Measurements from ENCODE around the gene SPATS2L.

GRCh38 chr2:200317975-200318374, 11.5 kb downstream of the SPATS2L start:
- TF ChIP-seq CTCF (conservative IDR thresholded peaks at IDR 0.05 in 1 of 2, IDR thresholded peaks at IDR 0.05 in 1 of 2; ENCODE audit: extremely low read depth in 1 of 2, insufficient read depth in 1 of 2, low read depth in 1 of 2, low read length in 2 of 2) (no peak), EZH2 (IDR thresholded peaks at IDR 0.05; ENCODE audit: borderline replicate concordance, low read length) (no peak)
